Vagina (tissue), 2 donors: ENCODE data around the gene TMEM37.

Experiments
- POLR2A ChIP-seq, 2 donors: fragments of 450-650 bp; IDR thresholded peaks; one replicate each; pipeline ENCODE4 v1.6.1; 2017; ENCODE audit warnings: antibody characterized with exemption in 2 of 2, mild to moderate bottlenecking in 2 of 2, moderate library complexity in 2 of 2
- POLR2AphosphoS5 ChIP-seq, 2 donors: sonication (generic); formaldehyde crosslinking; IDR thresholded peaks; one replicate each; pipeline ENCODE4 v1.9.0; 2017; ENCODE audit warnings: antibody characterized with exemption in 2 of 2, mild to moderate bottlenecking in 2 of 2, low read depth in 1 of 2; ENCODE audit not compliant: insufficient read depth in 1 of 2
- TF ChIP-seq, protein P1 (sequence below), 3 experiments: fragments of 450-650 bp in 2 of 3; fragments of 200-600 bp in 1 of 3; sonication (generic) in 1 of 3; IDR thresholded peaks; one replicate each; pipeline ENCODE4 v1.5.1; 2017 to 2019; ENCODE audit warnings: antibody characterized with exemption in 3 of 3, mild to moderate bottlenecking in 2 of 3, moderate library complexity in 2 of 3

DNA sequence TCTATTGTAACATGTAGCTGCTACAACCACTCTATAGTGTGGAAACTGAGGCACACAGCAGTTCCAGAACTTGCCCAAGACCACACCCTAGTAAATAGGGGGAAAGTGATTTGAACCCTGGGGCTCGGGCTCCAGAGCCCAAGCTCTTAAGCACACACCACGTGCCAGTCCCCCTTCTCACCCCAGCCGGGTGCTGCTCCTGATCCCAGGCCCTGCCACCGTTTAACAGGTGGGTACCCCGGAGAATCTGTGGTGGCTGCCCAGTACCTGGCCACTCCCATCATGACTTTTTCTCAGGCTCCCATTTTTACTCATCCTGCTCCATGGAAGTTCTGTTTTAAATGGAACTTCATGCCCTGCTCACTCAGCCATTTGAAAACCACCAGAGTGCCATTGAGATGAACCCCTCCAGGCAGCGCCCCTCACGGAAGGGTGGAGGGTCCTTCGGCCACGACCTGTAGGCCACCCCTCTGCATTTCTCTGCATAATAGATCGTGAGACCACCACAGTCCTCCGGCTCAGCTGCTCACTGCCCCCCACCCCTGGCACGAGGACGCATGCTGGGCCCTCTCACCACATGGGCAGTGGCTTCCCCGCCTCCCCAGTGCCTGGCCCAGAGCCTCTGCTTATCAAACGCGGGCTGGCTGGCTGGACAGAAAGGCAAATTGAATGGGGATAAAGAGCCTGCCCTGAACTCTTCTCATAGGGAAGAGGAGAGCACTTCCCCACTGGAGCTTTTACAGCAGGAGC lies 42.1 kb downstream of the TMEM37 start:
- TF ChIP-seq POLR2A (IDR thresholded peaks at IDR 0.05) (no peak), POLR2AphosphoS5 (IDR thresholded peaks at IDR 0.05; ENCODE audit: insufficient read depth in 1 of 2, low read depth in 1 of 2) (no peak)
- TF ChIP-seq, protein P1, sequence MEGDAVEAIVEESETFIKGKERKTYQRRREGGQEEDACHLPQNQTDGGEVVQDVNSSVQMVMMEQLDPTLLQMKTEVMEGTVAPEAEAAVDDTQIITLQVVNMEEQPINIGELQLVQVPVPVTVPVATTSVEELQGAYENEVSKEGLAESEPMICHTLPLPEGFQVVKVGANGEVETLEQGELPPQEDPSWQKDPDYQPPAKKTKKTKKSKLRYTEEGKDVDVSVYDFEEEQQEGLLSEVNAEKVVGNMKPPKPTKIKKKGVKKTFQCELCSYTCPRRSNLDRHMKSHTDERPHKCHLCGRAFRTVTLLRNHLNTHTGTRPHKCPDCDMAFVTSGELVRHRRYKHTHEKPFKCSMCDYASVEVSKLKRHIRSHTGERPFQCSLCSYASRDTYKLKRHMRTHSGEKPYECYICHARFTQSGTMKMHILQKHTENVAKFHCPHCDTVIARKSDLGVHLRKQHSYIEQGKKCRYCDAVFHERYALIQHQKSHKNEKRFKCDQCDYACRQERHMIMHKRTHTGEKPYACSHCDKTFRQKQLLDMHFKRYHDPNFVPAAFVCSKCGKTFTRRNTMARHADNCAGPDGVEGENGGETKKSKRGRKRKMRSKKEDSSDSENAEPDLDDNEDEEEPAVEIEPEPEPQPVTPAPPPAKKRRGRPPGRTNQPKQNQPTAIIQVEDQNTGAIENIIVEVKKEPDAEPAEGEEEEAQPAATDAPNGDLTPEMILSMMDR (IDR thresholded peaks at IDR 0.05) = no peak
